ENCODE measurements around the gene ATP6V0D1.

DNA sequence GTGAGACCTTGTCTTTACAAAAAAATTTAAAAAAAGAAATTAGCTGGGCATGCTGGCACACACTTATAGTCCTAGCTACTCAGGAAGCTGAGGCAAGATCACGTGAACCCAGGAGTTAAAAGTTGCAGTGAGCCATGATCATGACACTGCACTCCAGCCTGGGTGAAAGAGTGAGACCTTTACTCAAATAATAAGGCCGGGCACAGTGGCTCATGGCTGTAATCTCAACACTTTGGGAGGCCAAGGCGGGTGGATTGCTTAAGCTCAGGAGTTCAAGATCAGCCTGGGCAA lies 36.1 kb upstream of the ATP6V0D1 start:
- TF ChIP-seq, protein P1, sequence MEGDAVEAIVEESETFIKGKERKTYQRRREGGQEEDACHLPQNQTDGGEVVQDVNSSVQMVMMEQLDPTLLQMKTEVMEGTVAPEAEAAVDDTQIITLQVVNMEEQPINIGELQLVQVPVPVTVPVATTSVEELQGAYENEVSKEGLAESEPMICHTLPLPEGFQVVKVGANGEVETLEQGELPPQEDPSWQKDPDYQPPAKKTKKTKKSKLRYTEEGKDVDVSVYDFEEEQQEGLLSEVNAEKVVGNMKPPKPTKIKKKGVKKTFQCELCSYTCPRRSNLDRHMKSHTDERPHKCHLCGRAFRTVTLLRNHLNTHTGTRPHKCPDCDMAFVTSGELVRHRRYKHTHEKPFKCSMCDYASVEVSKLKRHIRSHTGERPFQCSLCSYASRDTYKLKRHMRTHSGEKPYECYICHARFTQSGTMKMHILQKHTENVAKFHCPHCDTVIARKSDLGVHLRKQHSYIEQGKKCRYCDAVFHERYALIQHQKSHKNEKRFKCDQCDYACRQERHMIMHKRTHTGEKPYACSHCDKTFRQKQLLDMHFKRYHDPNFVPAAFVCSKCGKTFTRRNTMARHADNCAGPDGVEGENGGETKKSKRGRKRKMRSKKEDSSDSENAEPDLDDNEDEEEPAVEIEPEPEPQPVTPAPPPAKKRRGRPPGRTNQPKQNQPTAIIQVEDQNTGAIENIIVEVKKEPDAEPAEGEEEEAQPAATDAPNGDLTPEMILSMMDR (conservative IDR thresholded peaks at IDR 0.05; ENCODE audit: low read depth, low read length) = no peak
- TF ChIP-seq EZH2 (IDR thresholded peaks at IDR 0.05; ENCODE audit: low read length, unreplicated experiment) (no peak), EZH2phosphoT487 (IDR thresholded peaks at IDR 0.05; ENCODE audit: borderline replicate concordance, low read length) (no peak)

Measured in PC-3 (cell line).